Measurements from ENCODE around the gene CCDC110. TPM values are rescaled to one million over a fixed set of nuclear protein-coding genes. Genes with fewer than 3 reads are reported as not detected.
A peak's percentile ranks its signal among the peaks of the same experiment; 100 is the strongest.

The CCDC110 gene
- total and polyA plus RNA-seq, 2 of the 4 experiments (the other 2 are of a cell fraction), result 0.46 to 0.90 TPM

DNA sequence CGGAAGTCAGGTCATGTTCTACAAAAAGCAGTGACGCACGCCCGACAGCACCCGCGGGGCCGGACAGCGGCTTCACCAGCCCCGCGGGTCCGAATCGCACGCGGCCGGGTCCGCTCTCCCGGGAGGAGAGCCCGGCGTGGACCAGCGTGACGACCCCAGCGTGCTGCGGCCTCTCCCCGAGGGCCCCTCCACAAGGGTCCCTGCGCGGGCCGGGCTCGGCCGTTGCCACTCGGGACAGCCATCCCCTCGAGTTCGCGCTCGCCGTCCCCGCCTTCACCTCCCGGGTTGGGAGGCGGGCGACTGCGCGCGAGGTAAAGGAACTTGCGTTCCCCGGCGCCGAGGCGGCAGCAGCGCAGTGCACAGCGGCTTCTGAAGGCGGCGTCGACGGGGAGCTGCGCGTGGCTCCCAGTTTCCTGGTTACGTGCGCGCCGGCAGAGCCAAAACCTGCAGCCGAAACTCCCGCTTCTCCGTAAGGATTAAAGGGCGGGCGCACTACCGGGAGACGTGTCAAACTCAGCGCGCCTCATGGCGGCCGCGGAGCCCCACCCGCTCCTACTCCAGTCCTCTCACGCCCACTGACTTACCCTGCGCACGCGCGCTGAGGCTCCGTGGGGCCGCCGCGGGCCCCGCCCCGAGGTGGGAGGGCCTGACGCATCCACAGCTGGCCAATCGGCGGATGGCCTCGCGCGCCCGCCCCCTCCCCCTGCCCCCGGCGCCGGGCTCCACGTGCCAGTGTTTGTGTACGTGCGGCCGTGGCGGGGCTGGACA is 75.4 kb downstream of the CCDC110 start:
- Histone ChIP-seq H3K27me3 (ENCODE audit: control insufficient read depth, insufficient read depth, low read length) (no peaks in the 10 kb centered on the region), H3K79me1 (ENCODE audit: low read depth in 1 of 2, low read length in 2 of 2) (peaks cover 3 to 7% of the 10 kb centered on the region in 2 experiments; a peak in 3 of 4 replicates), H3K18ac (ENCODE audit: low read depth, low read length) (peak overlapping the region; percentile 1; the same call in 1 of the 2 replicates), H2AK9ac (replicated peaks; ENCODE audit: low read depth, low read length, poor library complexity) (peak overlapping the region; percentile 95), H3K9me3 (ENCODE audit: control insufficient read depth, insufficient read depth, low read length) (no peaks in the 10 kb centered on the region), H3K4me1 (ENCODE audit: control insufficient read depth, insufficient read depth, low read length) (no peaks in the 10 kb centered on the region; the same call in 1 of the 2 replicates), H3K23ac (ENCODE audit: low read depth, low read length) (peak overlapping the region; percentile 85), H4K20me1 (ENCODE audit: insufficient read depth, low read length) (no peaks in the 10 kb centered on the region), H2BK5ac (ENCODE audit: low read depth, low read length, poor library complexity, severe bottlenecking) (peak overlapping the region; percentile 83), H3K14ac (replicated peaks; ENCODE audit: low read depth, low read length) (peak overlapping the region; percentile 51), H4K8ac (ENCODE audit: low read depth in 2 of 2, low read length in 2 of 2) (peak overlapping the region; percentile 57 to 88), H2BK15ac (ENCODE audit: low read depth, low read length) (no peak overlapping the region; the same call in 2 of the 3 replicates), H4K91ac (ENCODE audit: insufficient read depth, low read depth, low read length) (peak overlapping the region; percentile 76), H2BK120ac (ENCODE audit: low read depth, low read length) (peak overlapping the region; percentile 55), H3K56ac (ENCODE audit: extremely low read depth, insufficient read depth, low read length) (peak overlapping the region; percentile 74), H2BK20ac (ENCODE audit: low read depth, low read length) (no peak overlapping the region), H3K36me3 (ENCODE audit: control insufficient read depth, insufficient read depth, low read length) (peaks cover 4% of the 10 kb centered on the region; the same call in 1 of the 2 replicates), H3K9me1 (ENCODE audit: insufficient read depth, low read length) (no peaks in the 10 kb centered on the region), H3K4ac (ENCODE audit: low read depth, low read length) (peak overlapping the region; percentile 74), H3K4me3 (ENCODE audit: insufficient read depth, low read depth, low read length) (peak overlapping the region; percentile 71), H4K5ac (ENCODE audit: low read depth, low read length) (peak overlapping the region; percentile 35), H3K4me2 (ENCODE audit: low read depth, low read length) (peak overlapping the region; percentile 70), H3K27ac (ENCODE audit: insufficient read depth, low read length) (peak overlapping the region; percentile 66), H2AK5ac (ENCODE audit: low read depth, low read length) (peak overlapping the region; percentile 53; the same call in 1 of the 2 replicates), H3K9ac (ENCODE audit: low read depth, low read length) (peak overlapping the region; percentile 56), H2AFZ (replicated peaks; ENCODE audit: low read length, poor library complexity) (peak overlapping the region; percentile 96)
- POLR2A ChIA-PET (ENCODE audit: unreplicated experiment), result interaction anchor here (0.7 to 0.9 kb wide), 3 partner anchors 8 to 944 kb away, joined by 3 to 8 read pairs (median 4); no protein-coding TSS in a partner anchor
- WGBS, 2 experiments (ENCODE audit: extremely low coverage in 2 of 2, insufficient read length in 1 of 2), result 0% methylated on average over 67 of the region's 98 CpGs; no CpG with 5 or more reads in 1 of the 2 experiments
- CTCF ChIA-PET, result no interaction called here
- peak; percentile 97 for DNase-seq
- intact Hi-C loops (cut with micrococcal nuclease), result loop anchor here (1.0 to 2.0 kb wide), 3 partner anchors 73 to 201 kb away; no protein-coding TSS in a partner anchor
- dilution Hi-C loops (cut with HindIII; ENCODE audit: low sequenced_read_pairs, unreplicated experiment), result no loop called here
- in situ Hi-C loops (cut with MboI; ENCODE audit: low sequenced_read_pairs), result no loop called here
- no TSS peak for BruUV-seq (replicated peaks)
- peak; percentile 97 for ATAC-seq (ENCODE audit: low read depth)
- TF ChIP-seq, protein P1, sequence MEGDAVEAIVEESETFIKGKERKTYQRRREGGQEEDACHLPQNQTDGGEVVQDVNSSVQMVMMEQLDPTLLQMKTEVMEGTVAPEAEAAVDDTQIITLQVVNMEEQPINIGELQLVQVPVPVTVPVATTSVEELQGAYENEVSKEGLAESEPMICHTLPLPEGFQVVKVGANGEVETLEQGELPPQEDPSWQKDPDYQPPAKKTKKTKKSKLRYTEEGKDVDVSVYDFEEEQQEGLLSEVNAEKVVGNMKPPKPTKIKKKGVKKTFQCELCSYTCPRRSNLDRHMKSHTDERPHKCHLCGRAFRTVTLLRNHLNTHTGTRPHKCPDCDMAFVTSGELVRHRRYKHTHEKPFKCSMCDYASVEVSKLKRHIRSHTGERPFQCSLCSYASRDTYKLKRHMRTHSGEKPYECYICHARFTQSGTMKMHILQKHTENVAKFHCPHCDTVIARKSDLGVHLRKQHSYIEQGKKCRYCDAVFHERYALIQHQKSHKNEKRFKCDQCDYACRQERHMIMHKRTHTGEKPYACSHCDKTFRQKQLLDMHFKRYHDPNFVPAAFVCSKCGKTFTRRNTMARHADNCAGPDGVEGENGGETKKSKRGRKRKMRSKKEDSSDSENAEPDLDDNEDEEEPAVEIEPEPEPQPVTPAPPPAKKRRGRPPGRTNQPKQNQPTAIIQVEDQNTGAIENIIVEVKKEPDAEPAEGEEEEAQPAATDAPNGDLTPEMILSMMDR (conservative IDR thresholded peaks at IDR 0.05; ENCODE audit: low read depth, low read length), result no peak
- TF ChIP-seq, protein P2, sequence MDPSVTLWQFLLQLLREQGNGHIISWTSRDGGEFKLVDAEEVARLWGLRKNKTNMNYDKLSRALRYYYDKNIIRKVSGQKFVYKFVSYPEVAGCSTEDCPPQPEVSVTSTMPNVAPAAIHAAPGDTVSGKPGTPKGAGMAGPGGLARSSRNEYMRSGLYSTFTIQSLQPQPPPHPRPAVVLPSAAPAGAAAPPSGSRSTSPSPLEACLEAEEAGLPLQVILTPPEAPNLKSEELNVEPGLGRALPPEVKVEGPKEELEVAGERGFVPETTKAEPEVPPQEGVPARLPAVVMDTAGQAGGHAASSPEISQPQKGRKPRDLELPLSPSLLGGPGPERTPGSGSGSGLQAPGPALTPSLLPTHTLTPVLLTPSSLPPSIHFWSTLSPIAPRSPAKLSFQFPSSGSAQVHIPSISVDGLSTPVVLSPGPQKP (IDR thresholded peaks at IDR 0.05; ENCODE audit: borderline replicate concordance, low read depth, low read length), result no peak
- TF ChIP-seq MAFK (IDR thresholded peaks at IDR 0.05; ENCODE audit: low read depth, low read length) (no peak), RCOR1 (IDR thresholded peaks at IDR 0.05; ENCODE audit: insufficient replicate concordance, low read length) (peak; percentile 43), RFX5 (IDR thresholded peaks at IDR 0.05; ENCODE audit: low read depth, low read length) (no peak), CEBPB (IDR thresholded peaks at IDR 0.05; ENCODE audit: low read depth, low read length) (no peak), RAD21 (IDR thresholded peaks at IDR 0.05; ENCODE audit: low read length) (peak; percentile 6; the same call in 1 of the 2 replicates), MXI1 (IDR thresholded peaks at IDR 0.05; ENCODE audit: borderline replicate concordance, low read depth, low read length) (peak; percentile 87), NFE2L2 (IDR thresholded peaks at IDR 0.05; ENCODE audit: low read depth, low read length) (no peak), SMC3 (IDR thresholded peaks at IDR 0.05; ENCODE audit: low read depth, low read length) (no peak), CHD1 (IDR thresholded peaks at IDR 0.05; ENCODE audit: low read depth, low read length) (peak; percentile 30; the same call in 1 of the 2 replicates), POLR2A (IDR thresholded peaks at IDR 0.05; ENCODE audit: low read depth, low read length) (peak; percentile 49)
- TF ChIP-seq, protein P3, sequence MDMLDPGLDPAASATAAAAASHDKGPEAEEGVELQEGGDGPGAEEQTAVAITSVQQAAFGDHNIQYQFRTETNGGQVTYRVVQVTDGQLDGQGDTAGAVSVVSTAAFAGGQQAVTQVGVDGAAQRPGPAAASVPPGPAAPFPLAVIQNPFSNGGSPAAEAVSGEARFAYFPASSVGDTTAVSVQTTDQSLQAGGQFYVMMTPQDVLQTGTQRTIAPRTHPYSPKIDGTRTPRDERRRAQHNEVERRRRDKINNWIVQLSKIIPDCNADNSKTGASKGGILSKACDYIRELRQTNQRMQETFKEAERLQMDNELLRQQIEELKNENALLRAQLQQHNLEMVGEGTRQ (IDR thresholded peaks at IDR 0.05; ENCODE audit: low read depth, low read length), result peak; percentile 70
